GM18526 (cell line): ENCODE measurements around the gene TKT.
A peak's percentile ranks its signal among the peaks of the same experiment; 100 is the strongest.

Source experiments
- POLR2A ChIP-seq: IDR thresholded peaks from 3 replicates; pipeline ENCODE4 v1.6.1; 2011; ENCODE audit not compliant: insufficient read length; ENCODE audit errors: extremely low read depth

The TKT gene

GRCh38 chr3:53255775-53256703 lies at the start of gene TKT:
Gene TKT, minus strand, starts transcription at chr3:53256022. Its CDS starts 80 bp downstream, at chr3:53255942.
- TF ChIP-seq POLR2A = peak; percentile 90

GRCh38 chr3:53303957-53304356 lies 48.1 kb upstream of the TKT start:
- TF ChIP-seq POLR2A = no peak

- TF ChIP-seq POLR2A = no peak
Observed at GRCh38 chr3:53303549-53303948, 47.7 kb upstream of the TKT start.

- no peak for TF ChIP-seq POLR2A
Observed at GRCh38 chr3:53300826-53301225, 45.0 kb upstream of the TKT start.

- TF ChIP-seq POLR2A = no peak
Observed at GRCh38 chr3:53295410-53295809, 39.6 kb upstream of the TKT start.

- no peak for TF ChIP-seq POLR2A
Observed at GRCh38 chr3:53293867-53294266, 38.0 kb upstream of the TKT start.

- no peak for TF ChIP-seq POLR2A
Observed at GRCh38 chr3:53288214-53288613, 32.4 kb upstream of the TKT start.

- no peak for TF ChIP-seq POLR2A
Observed at GRCh38 chr3:53287131-53287629, 31.4 kb upstream of the TKT start.

GRCh38 chr3:53286727-53287126 lies 30.9 kb upstream of the TKT start:
- TF ChIP-seq POLR2A = no peak

- no peak for TF ChIP-seq POLR2A
Observed at GRCh38 chr3:53282581-53282980, 26.8 kb upstream of the TKT start.

- no peak for TF ChIP-seq POLR2A
Observed at GRCh38 chr3:53278667-53279066, 22.8 kb upstream of the TKT start.

- no peak for TF ChIP-seq POLR2A
Observed at GRCh38 chr3:53274938-53275605, 19.2 kb upstream of the TKT start.

GRCh38 chr3:53273146-53273670 lies 17.4 kb upstream of the TKT start:
- TF ChIP-seq POLR2A = no peak

- no peak for TF ChIP-seq POLR2A
Observed at GRCh38 chr3:53269888-53270880, 14.4 kb upstream of the TKT start.

- TF ChIP-seq POLR2A = no peak
Observed at GRCh38 chr3:53267766-53268165, 11.9 kb upstream of the TKT start.

GRCh38 chr3:53264718-53265117 lies 8.9 kb upstream of the TKT start:
- no peak for TF ChIP-seq POLR2A
